Measurements from ENCODE around the gene CCL14.

DNA sequence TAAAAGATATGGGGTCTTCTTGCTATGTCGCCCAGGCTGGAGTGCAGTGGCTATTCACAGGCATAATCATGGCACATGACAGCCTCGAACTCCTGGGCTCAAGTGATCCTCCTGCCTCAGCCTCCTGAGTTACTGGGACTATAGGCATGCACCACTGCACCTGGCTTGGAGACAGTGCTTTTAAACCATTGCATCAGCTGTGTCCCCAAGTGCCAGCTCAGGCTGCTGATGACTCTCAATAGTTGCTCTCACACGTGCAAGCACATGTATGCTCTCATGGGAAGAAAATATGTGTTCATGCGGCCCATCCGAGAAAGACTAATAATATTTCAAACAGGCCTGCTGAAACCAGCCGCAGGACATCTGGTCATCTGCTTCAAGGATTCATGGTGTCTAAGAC, 14.0 kb downstream of the CCL14 start:
- TF ChIP-seq CTCF (IDR thresholded peaks at IDR 0.05) (no peak), POLR2A (IDR thresholded peaks at IDR 0.05) (no peak)

Data from lower leg skin (tissue), 3 donors.